HL-60 (cell line): ENCODE results near the gene ANKRD55.

Experiments used
- POLR2AphosphoS5 ChIP-seq: IDR thresholded peaks from 2 replicates; pipeline ENCODE4 v1.6.1; 2012; ENCODE audit warnings: low read depth
- TF ChIP-seq, protein P1 (sequence below): IDR thresholded peaks from one replicate; pipeline ENCODE4 v1.5.1; 2011; ENCODE audit warnings: low read length, control low read depth, inconsistent platforms; ENCODE audit not compliant: insufficient read depth

DNA sequence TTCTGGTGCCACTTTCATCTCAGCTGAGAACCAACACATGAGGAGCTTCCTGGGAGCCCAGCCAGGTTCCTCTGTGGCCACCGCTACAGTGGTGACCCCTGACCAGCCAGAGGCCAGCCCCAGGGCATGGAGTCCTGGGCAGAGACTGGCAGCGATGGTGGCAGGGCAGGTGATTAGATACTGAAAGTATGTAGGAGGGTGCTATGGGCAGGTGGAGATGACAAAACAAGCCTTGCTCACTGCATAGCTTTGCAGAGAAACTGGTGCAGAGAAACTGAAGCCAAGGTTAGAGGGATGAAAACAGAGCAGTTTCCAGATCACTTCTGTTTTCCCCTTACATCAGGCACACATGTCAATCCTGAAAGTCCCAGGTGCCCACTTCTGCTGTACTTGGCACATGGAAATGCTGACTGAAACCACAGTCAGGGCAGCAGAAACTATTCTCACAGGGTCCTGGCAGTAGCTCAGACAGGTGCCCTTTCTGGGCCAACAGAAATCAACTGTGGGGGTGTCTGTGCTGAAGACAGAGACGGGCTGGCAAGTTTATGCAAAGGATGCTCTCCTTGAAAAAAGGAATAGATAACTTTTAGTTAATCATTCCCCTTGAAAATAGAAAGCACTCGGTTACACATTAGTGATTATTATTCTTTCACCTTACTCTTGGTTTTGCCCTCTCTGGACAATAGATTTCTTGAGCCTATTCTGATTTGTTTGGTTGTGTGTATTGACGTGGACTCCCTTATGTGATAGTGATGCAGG lies 90.3 kb downstream of the ANKRD55 start:
- TF ChIP-seq, protein P1, sequence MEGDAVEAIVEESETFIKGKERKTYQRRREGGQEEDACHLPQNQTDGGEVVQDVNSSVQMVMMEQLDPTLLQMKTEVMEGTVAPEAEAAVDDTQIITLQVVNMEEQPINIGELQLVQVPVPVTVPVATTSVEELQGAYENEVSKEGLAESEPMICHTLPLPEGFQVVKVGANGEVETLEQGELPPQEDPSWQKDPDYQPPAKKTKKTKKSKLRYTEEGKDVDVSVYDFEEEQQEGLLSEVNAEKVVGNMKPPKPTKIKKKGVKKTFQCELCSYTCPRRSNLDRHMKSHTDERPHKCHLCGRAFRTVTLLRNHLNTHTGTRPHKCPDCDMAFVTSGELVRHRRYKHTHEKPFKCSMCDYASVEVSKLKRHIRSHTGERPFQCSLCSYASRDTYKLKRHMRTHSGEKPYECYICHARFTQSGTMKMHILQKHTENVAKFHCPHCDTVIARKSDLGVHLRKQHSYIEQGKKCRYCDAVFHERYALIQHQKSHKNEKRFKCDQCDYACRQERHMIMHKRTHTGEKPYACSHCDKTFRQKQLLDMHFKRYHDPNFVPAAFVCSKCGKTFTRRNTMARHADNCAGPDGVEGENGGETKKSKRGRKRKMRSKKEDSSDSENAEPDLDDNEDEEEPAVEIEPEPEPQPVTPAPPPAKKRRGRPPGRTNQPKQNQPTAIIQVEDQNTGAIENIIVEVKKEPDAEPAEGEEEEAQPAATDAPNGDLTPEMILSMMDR: no peak
- no peak for TF ChIP-seq POLR2AphosphoS5
